ENCODE results near the gene MED27. TPM values are rescaled to one million over a fixed set of nuclear protein-coding genes. Genes with fewer than 3 reads are reported as not detected.
A peak's percentile ranks its signal among the peaks of the same experiment; 100 is the strongest.

Gene MED27, protein sequence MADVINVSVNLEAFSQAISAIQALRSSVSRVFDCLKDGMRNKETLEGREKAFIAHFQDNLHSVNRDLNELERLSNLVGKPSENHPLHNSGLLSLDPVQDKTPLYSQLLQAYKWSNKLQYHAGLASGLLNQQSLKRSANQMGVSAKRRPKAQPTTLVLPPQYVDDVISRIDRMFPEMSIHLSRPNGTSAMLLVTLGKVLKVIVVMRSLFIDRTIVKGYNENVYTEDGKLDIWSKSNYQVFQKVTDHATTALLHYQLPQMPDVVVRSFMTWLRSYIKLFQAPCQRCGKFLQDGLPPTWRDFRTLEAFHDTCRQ
- total RNA-seq = 10 to 100 TPM; 29.0 to 30.5 TPM

- ATAC-seq (replicated peaks in 1 of 2) = peak; percentile 93 to 97
- DNase-seq = peak; percentile 92 to 94
- Mint-ChIP-seq H3K36me3 (ENCODE audit: insufficient read depth in 2 of 2) (peaks cover 9 to 11% of the 10 kb centered on the region in 2 donors), H3K9me3 (no peaks in the 10 kb centered on the region), H3K27me3 (ENCODE audit: low read depth) (peaks cover 5% of the 10 kb centered on the region), H3K27ac (peak within 1 kb of the TSS; percentile 63), H3K4me3 (peak within 1 kb of the TSS; percentile 88 to 94), H3K4me1 (ENCODE audit: low read depth) (peaks cover 43% of the 10 kb centered on the region)
Measured at GRCh38 chr9:132079391-132080091, at the start of gene MED27. Gene MED27, minus strand, starts transcription at chr9:132079867. Its CDS starts 23 bp downstream, at chr9:132079844.

DNA sequence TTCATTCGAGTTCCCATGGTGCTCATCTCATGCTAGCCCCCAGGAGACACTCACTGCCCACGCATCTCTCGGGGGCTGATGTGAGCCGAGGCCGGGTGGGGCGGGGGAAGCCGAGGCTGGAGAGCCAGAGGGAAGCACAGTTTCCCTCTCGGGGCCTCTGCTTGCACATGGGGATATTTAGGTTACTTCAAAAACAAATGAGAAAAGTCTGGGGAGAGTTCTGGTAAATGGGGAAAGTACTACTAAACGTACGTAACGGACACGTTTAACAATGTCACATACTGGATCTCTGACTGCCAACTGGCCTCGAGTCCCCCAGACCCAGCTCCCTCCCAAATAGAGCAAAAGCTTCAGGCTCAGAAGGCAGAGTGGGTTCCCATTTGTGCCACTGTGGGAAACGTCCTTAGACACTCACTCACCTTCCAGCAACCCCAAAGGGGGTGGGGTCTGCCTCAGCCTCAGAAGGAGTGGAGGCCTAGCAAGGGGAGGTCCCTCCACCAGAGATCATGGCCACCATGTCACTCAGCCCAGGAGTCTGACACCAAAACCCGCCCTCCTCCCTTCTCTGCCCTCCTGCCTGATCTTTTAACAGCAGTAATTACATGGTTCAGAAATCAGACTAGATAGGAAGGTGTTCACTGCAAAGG is 48.3 kb upstream of the MED27 start:
- peaks cover 24% of the 10 kb centered on the region for H3K4me1 Mint-ChIP-seq (ENCODE audit: low read depth)
- peaks cover 0 to 5% of the 10 kb centered on the region in 2 donors for H3K9me3 Mint-ChIP-seq
- peaks cover 86% of the 10 kb centered on the region for H3K27me3 Mint-ChIP-seq (ENCODE audit: low read depth)
- no peaks in the 10 kb centered on the region for H3K36me3 Mint-ChIP-seq (ENCODE audit: insufficient read depth in 2 of 2)
- DNase-seq = no peak
- no peak for ATAC-seq (replicated peaks in 1 of 2)
- H3K27ac Mint-ChIP-seq = no peak overlapping the region
- no peak overlapping the region for H3K4me3 Mint-ChIP-seq

DNA sequence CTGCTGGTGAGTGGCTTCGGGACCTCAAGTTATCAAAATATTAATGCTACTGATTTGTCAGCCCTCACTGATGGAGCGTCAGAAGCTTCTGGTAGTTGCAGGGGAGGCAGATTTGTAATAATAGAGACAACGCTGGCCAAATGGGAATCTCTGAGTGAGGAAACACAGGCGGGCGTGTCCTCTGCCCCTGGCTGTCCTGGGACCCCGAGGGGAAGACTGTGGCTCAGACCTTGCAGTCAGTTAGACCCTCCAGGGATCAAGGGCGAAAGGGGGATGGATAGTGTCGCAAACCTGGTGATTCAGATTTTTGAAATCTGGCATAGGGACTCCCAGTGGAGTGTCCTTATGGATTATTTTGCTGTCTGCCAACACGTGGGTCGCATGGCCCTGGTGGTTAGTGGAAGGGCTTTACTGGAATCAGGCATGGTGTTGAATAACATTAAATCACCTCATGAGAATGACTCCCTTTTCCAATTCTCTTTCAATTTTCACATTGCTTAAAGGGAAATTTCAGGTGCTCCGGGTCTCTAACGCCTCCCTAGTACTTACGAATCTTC is 47.1 kb upstream of the MED27 start:
- DNase-seq (no peak), ATAC-seq (replicated peaks in 1 of 2) (no peak)
- Mint-ChIP-seq H3K27me3 (ENCODE audit: low read depth) (peaks cover 84% of the 10 kb centered on the region), H3K27ac (no peak overlapping the region), H3K4me3 (peak overlapping the region; percentile 60 to 72), H3K9me3 (peaks cover 0 to 5% of the 10 kb centered on the region in 2 donors), H3K36me3 (ENCODE audit: insufficient read depth in 2 of 2) (no peaks in the 10 kb centered on the region), H3K4me1 (ENCODE audit: low read depth) (peaks cover 24% of the 10 kb centered on the region)

DNA sequence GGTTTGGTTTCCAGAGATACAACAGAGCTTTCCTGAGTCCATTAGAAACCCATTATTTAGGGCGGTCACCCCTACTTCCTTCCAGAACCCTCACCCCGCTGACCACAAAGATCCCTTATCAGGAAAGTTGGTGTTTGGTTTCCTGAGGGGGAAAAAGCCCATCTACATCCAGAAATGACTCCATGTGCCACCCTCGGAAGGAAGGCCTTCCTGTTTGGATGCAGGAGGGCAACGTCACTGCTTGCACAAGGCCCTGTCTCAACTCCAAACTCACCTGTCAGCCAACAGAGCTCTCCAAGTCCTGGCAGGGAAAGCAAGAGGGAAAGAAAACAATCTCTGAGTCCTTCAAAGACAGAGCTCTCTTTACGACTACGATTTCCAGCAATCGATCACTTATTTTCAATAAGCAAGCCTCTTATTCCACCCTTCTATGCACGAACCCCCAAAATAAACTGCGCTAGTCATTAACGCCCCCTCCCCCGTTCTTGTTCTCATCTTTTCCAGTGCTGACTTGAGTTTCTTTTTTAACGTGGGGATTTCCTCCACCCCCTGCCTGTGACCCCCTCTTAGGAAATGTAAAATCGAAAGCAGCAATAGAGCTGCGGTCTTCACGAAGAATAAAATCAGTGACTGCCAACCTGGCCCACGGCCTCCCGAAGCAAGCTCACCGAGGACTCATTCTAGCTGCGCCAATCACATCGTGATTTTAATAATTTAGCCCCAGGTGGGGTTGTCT is 46.4 kb upstream of the MED27 start:
- peaks cover 24% of the 10 kb centered on the region for H3K4me1 Mint-ChIP-seq (ENCODE audit: low read depth)
- H3K4me3 Mint-ChIP-seq = peak overlapping the region; percentile 60 to 72
- no peaks in the 10 kb centered on the region for H3K36me3 Mint-ChIP-seq (ENCODE audit: insufficient read depth in 2 of 2)
- H3K27ac Mint-ChIP-seq = no peak overlapping the region
- peaks cover 84% of the 10 kb centered on the region for H3K27me3 Mint-ChIP-seq (ENCODE audit: low read depth)
- peak; percentile 33 to 34 for DNase-seq
- H3K9me3 Mint-ChIP-seq = peaks cover 0 to 5% of the 10 kb centered on the region in 2 donors
- ATAC-seq (replicated peaks in 1 of 2) = peak; percentile 73 to 86

- H3K36me3 Mint-ChIP-seq (ENCODE audit: insufficient read depth in 2 of 2) = no peaks in the 10 kb centered on the region
- H3K9me3 Mint-ChIP-seq = peaks cover 0 to 5% of the 10 kb centered on the region in 2 donors
- ATAC-seq (replicated peaks in 1 of 2) (no peak), DNase-seq (no peak)
- peaks cover 24% of the 10 kb centered on the region for H3K4me1 Mint-ChIP-seq (ENCODE audit: low read depth)
- no peak overlapping the region for H3K4me3 Mint-ChIP-seq
- no peak overlapping the region for H3K27ac Mint-ChIP-seq
- H3K27me3 Mint-ChIP-seq (ENCODE audit: low read depth) = peaks cover 84% of the 10 kb centered on the region
Measured at GRCh38 chr9:132125361-132125760, 45.7 kb upstream of the MED27 start.

- H3K4me3 Mint-ChIP-seq = no peak overlapping the region
- no peak overlapping the region for H3K27ac Mint-ChIP-seq
- H3K4me1 Mint-ChIP-seq (ENCODE audit: low read depth) = peaks cover 24% of the 10 kb centered on the region
- peaks cover 87% of the 10 kb centered on the region for H3K27me3 Mint-ChIP-seq (ENCODE audit: low read depth)
- no peaks in the 10 kb centered on the region for H3K36me3 Mint-ChIP-seq (ENCODE audit: insufficient read depth in 2 of 2)
- DNase-seq (no peak), ATAC-seq (replicated peaks in 1 of 2) (no peak)
- peaks cover 0 to 5% of the 10 kb centered on the region in 2 donors for H3K9me3 Mint-ChIP-seq
Measured at GRCh38 chr9:132124800-132125199, 45.1 kb upstream of the MED27 start.

DNA sequence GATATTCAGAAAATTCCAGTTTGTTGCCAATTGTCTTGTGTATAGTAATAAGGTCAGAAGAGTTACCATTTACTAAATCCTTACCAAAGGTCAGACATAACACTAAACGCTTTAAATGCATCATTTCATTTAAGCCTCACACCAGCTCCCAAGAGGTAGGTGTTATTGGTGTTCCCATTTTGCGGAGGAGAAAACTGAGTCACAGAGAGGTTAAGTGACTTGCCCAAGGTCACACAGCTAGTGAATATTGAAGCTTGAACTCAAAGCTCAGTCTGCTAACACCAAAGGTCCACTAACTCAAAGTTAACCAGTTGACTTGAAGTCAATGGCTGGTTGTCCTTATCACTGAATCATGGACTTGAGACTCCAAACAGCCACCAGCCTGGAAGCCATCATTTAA is 41.4 kb upstream of the MED27 start:
- no peak for ATAC-seq (replicated peaks in 1 of 2)
- no peak for DNase-seq
- Mint-ChIP-seq H3K4me3 (no peak overlapping the region), H3K4me1 (ENCODE audit: low read depth) (peaks cover 9% of the 10 kb centered on the region), H3K9me3 (peaks cover 4 to 6% of the 10 kb centered on the region in 2 donors), H3K27ac (no peak overlapping the region), H3K36me3 (ENCODE audit: insufficient read depth in 2 of 2) (no peaks in the 10 kb centered on the region), H3K27me3 (ENCODE audit: low read depth) (peaks cover 92% of the 10 kb centered on the region)

DNA sequence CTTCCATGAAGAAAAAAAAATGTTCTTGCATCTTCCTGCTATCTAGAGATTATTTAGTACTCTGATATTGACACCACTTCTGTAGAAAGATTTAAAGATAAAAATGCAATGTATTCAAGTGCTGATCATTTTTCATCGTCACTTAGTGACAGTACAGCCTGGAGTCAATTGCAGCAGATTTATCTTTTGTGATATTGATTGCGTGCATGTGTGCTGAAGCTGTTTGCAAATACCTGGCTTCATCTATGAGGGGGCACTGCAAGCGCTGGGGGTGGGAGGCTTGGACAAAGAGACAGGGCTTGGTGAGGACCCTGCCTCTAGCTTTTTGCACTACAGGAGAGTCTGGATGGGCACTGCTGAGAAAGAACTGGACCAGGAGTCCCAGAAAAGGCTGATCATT is 38.0 kb upstream of the MED27 start:
- Mint-ChIP-seq H3K4me1 (ENCODE audit: low read depth) (no peaks in the 10 kb centered on the region), H3K27me3 (ENCODE audit: low read depth) (peaks cover 85% of the 10 kb centered on the region), H3K27ac (no peak overlapping the region), H3K36me3 (ENCODE audit: insufficient read depth in 2 of 2) (no peaks in the 10 kb centered on the region), H3K9me3 (peaks cover 2 to 4% of the 10 kb centered on the region in 2 donors), H3K4me3 (no peak overlapping the region)
- no peak for DNase-seq
- ATAC-seq (replicated peaks in 1 of 2) = no peak

- DNase-seq (no peak), ATAC-seq (replicated peaks in 1 of 2) (no peak)
- no peaks in the 10 kb centered on the region for H3K36me3 Mint-ChIP-seq (ENCODE audit: insufficient read depth in 2 of 2)
- H3K4me1 Mint-ChIP-seq (ENCODE audit: low read depth) = no peaks in the 10 kb centered on the region
- H3K4me3 Mint-ChIP-seq = no peak overlapping the region
- H3K27me3 Mint-ChIP-seq (ENCODE audit: low read depth) = peaks cover 82% of the 10 kb centered on the region
- H3K27ac Mint-ChIP-seq = no peak overlapping the region
- peaks cover 2 to 4% of the 10 kb centered on the region in 2 donors for H3K9me3 Mint-ChIP-seq
Measured at GRCh38 chr9:132116583-132116982, 36.9 kb upstream of the MED27 start.

- no peaks in the 10 kb centered on the region for H3K4me1 Mint-ChIP-seq (ENCODE audit: low read depth)
- DNase-seq (peak; percentile 51 to 59), ATAC-seq (replicated peaks in 1 of 2) (peak in 1 of 2 donors; percentile 38)
- no peak overlapping the region for H3K27ac Mint-ChIP-seq
- H3K27me3 Mint-ChIP-seq (ENCODE audit: low read depth) = peaks cover 71% of the 10 kb centered on the region
- no peak overlapping the region for H3K4me3 Mint-ChIP-seq
- peaks cover 2 to 4% of the 10 kb centered on the region in 2 donors for H3K9me3 Mint-ChIP-seq
- no peaks in the 10 kb centered on the region for H3K36me3 Mint-ChIP-seq (ENCODE audit: insufficient read depth in 2 of 2)
Measured at GRCh38 chr9:132114102-132114707, 34.5 kb upstream of the MED27 start.

DNA sequence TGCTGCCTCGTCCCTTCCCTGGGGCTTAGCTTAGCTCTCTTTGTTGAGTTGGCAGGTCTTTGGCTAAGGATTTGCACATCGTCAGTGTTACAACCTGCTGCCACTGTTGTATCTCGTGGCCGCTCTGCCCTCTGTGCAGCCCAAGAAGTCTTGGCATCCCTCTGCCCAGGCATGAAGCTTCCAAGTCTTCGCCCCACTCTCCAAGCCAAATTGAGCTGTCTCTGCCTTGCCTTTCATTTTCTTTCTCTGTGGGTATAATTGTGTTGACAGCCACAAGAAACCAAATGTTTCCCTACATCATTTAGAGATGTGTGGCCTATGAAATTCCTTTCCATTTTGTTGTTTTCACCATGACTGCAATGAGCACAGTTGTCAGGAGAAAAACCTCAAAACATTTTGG is 29.6 kb upstream of the MED27 start:
- no peaks in the 10 kb centered on the region for H3K36me3 Mint-ChIP-seq (ENCODE audit: insufficient read depth in 2 of 2)
- peaks cover 51% of the 10 kb centered on the region for H3K27me3 Mint-ChIP-seq (ENCODE audit: low read depth)
- H3K4me3 Mint-ChIP-seq = no peak overlapping the region
- H3K4me1 Mint-ChIP-seq (ENCODE audit: low read depth) = no peaks in the 10 kb centered on the region
- no peak overlapping the region for H3K27ac Mint-ChIP-seq
- H3K9me3 Mint-ChIP-seq = no peaks in the 10 kb centered on the region
- ATAC-seq (replicated peaks in 1 of 2) = no peak
- DNase-seq = no peak

GRCh38 chr9:132108728-132109127 is 29.1 kb upstream of the MED27 start:
- H3K4me1 Mint-ChIP-seq (ENCODE audit: low read depth) = no peaks in the 10 kb centered on the region
- no peaks in the 10 kb centered on the region for H3K9me3 Mint-ChIP-seq
- ATAC-seq (replicated peaks in 1 of 2) = no peak

More at GRCh38 chr9:132108728-132109127, 29.1 kb upstream of the MED27 start:
- H3K36me3 Mint-ChIP-seq (ENCODE audit: insufficient read depth in 2 of 2) = no peaks in the 10 kb centered on the region
- H3K27me3 Mint-ChIP-seq (ENCODE audit: low read depth) = peaks cover 46% of the 10 kb centered on the region
- H3K27ac Mint-ChIP-seq = no peak overlapping the region
- DNase-seq = no peak
- H3K4me3 Mint-ChIP-seq = no peak overlapping the region

Measured in activated T-cell treated with anti-CD3 and anti-CD28 coated beads, Interleukin-2, amount 50 U/mL, for 72 hours (primary cell).